ENCODE measurements around the gene FNDC3B. TPM values are rescaled to one million over a fixed set of nuclear protein-coding genes. Genes with fewer than 3 reads are reported as not detected.

Gene FNDC3B
- total and polyA plus RNA-seq, 2 of the 8 experiments (the other 6 are each of a cell fraction or from before 2014, with no cell fraction given) = 14.1 to 44.4 TPM

- Histone ChIP-seq H3K23ac (ENCODE audit: insufficient read length) (no peak overlapping the region), H3K9ac (replicated peaks in 1 of 4; ENCODE audit: extremely low read depth in 1 of 4, low read depth in 3 of 4, low read length in 3 of 4) (no peak overlapping the region), H3K18ac (ENCODE audit: extremely low read depth, low read length) (no peak overlapping the region), H4K20me1 (replicated peaks in 1 of 2; ENCODE audit: control insufficient read depth in 1 of 2, insufficient read depth in 2 of 2, low read length in 2 of 2) (peaks cover 0 to 2% of the 10 kb centered on the region in 2 experiments), H3K23me2 (ENCODE audit: low read depth, low read length) (no peaks in the 10 kb centered on the region; the same call in 1 of the 2 replicates), H3K4ac (replicated peaks; ENCODE audit: insufficient read length, low read depth, low read length) (no peak overlapping the region), H2BK120ac (replicated peaks; ENCODE audit: low read depth, low read length) (no peak overlapping the region), H2AK5ac (ENCODE audit: low read depth, low read length) (no peak overlapping the region), H4K8ac (ENCODE audit: extremely low read depth, insufficient read depth, low read length) (no peak overlapping the region), H4K91ac (replicated peaks; ENCODE audit: insufficient read length, low read length) (no peak overlapping the region), H4K5ac (ENCODE audit: insufficient read length, low read depth, low read length) (no peak overlapping the region), H2BK20ac (ENCODE audit: low read length) (no peak overlapping the region), H3K4me1 (replicated peaks in 1 of 4; ENCODE audit: control insufficient read depth in 3 of 4, insufficient read depth in 4 of 4, low read length in 3 of 4) (peaks cover 0 to 11% (median 3%) of the 10 kb centered on the region in 4 experiments; a peak in 3 of 7 replicates), H3K36me3 (ENCODE audit: control insufficient read depth in 2 of 4, insufficient read depth in 4 of 4, low read length in 3 of 4) (no peaks in the 10 kb centered on the region), H3K27me3 (replicated peaks in 1 of 4; ENCODE audit: control insufficient read depth in 3 of 4, extremely low read depth in 1 of 4, insufficient read depth in 3 of 4, low read length in 3 of 4) (no peaks in the 10 kb centered on the region), H3K79me1 (ENCODE audit: low read depth, low read length) (no peaks in the 10 kb centered on the region; the same call in 1 of the 2 replicates), H2BK5ac (ENCODE audit: low read depth, low read length) (no peak overlapping the region), H3K9me3 (ENCODE audit: insufficient read depth in 2 of 2, low read depth in 1 of 2, low read length in 1 of 2) (no peaks in the 10 kb centered on the region), H2BK12ac (ENCODE audit: low read depth, low read length) (no peak overlapping the region), H3K27ac (ENCODE audit: low read depth, low read length) (no peak overlapping the region), H2BK15ac (ENCODE audit: low read length) (no peak overlapping the region), H2AFZ (ENCODE audit: low read length) (no peak overlapping the region), H3K79me2 (ENCODE audit: control insufficient read depth in 1 of 2, insufficient read depth in 2 of 2, low read length in 2 of 2) (peaks cover 0 to 93% of the 10 kb centered on the region in 2 experiments; a peak in 3 of 4 replicates), H3K56ac (replicated peaks; ENCODE audit: insufficient read length, low read depth, low read length) (no peak overlapping the region), H3K4me2 (ENCODE audit: insufficient read depth in 1 of 2, low read depth in 2 of 2, low read length in 2 of 2) (no peak overlapping the region), H3K14ac (ENCODE audit: insufficient read length) (no peak overlapping the region), H3K4me3 (ENCODE audit: extremely low read depth in 1 of 4, insufficient read depth in 2 of 4, low read depth in 3 of 4, low read length in 4 of 4) (no peak overlapping the region)
- DNase-seq (ENCODE audit: low read depth in 1 of 2, low spot score in 2 of 2) (no peak), FAIRE-seq (no peak)
- ChIA-PET CTCF (ENCODE audit: partially characterized antibody) (interaction anchor here (1.2 kb wide), 1 partner anchor 17 kb away, joined by 3 read pairs; no protein-coding TSS in a partner anchor), POLR2A (ENCODE audit: partially characterized antibody) (interaction anchor here (1.5 to 1.7 kb wide), 2 partner anchors 15 to 47 kb away, joined by 3 to 5 read pairs; no protein-coding TSS in a partner anchor)
- TF ChIP-seq SP4 (IDR thresholded peaks at IDR 0.05; ENCODE audit: low read length) (no peak), SP2 (IDR thresholded peaks at IDR 0.05; ENCODE audit: low read length) (no peak), SIX5 (IDR thresholded peaks at IDR 0.05; ENCODE audit: low read depth, low read length) (no peak), KDM5A (IDR thresholded peaks at IDR 0.05; ENCODE audit: low read length) (no peak), FOSL1 (IDR thresholded peaks at IDR 0.05; ENCODE audit: insufficient read depth, low read depth, low read length) (no peak)
- 85% methylated on average over 4 of the region's 4 CpGs; no CpG with 5 or more reads in 1 of the 2 experiments for WGBS, 2 experiments (ENCODE audit: extremely low coverage in 1 of 2, insufficient coverage in 1 of 2, insufficient read length in 1 of 2, insufficient replicate concordance in 2 of 2, low coverage in 1 of 2, low lambda C conversion rate in 2 of 2, missing lambda C conversion rate in 1 of 2)
Measured at GRCh38 chr3:172089250-172089649, 49.9 kb downstream of the FNDC3B start.
